Left forelimb (tissue), 1 donor: Measurements from ENCODE around the gene WDFY3.

Experiments used
- DNase-seq: peaks from one replicate; pipeline ENCODE4 v3.0.0-alpha.2; 2018; ENCODE audit warnings: low spot score

The WDFY3 gene

DNA sequence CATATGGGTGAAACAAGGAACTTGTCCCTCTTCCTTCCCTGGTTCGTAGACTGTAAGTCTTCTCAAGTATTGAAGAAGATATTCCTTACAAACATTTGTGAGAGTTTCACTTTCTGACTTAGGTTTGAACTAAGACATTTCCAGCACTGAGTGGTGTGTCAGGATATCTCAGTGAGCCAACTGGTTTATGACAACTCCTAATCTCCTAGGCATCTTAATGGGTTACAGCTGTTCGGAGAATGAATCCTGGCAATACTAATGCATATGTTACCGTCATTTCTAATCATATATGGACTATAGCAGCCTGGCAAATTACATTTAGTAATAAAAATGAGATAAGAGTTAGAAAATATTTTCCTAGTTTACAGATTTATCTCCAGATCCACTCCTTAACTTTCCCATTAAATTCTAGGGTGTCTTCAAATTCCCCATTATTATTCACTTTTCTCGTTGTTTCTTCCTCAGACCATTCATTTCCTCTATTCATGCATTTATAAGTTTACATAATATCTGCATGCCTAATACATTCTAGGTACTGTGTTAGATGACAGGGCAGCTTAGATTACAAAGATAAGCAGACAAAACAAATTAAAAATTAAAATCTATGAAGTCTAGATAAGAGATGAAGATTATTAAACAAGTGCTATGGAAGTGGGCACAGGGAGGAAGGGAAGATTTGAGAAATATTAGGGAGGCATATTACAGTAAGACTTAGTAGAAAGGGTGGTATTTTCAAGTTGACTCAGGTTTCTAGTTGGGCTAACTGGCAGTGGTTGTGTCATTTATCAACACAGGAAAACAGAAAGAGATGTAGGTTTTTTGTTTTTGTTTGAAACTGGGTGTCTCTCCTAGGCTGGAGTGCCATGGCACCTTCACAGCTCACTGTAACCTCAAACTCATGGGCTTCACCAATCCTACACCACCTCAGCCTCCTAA lies 173.9 kb downstream of the WDFY3 start:
- DNase-seq: no peak

DNA sequence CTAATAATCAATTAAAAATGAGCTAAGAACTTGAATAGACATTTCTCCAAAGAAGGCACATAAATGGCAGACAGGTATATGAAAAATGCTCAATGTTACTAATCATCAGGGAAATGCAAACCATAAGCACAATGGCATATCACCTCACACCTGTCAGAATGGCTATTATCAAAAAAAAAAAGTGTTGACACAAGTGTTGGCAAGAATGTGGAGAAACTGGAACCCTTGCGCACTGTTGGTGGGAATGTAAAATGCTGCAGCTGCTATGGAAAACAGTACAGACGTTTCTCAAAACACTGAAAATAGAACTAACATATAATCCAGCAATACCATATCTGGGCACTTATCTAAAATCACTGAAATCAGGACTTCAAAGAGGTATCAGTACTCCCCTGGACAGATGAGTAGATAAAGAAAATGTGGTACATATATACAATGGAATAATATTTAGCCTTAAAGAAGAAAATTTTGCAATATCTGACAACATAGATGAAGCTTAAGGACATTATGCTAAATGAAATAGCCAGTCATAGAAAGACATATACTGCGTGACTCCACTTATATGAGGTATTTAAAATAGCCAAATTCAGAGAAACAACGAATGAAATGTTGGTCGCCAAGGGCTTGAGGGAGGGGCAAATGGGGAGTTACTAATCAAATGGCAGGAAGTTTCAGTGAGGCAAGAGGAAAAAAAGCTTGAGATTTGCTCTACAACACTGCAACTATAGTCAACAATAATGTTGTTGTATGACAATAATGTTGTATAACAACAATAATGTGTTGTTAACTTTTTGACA lies 175.5 kb downstream of the WDFY3 start:
- no peak for DNase-seq

DNA sequence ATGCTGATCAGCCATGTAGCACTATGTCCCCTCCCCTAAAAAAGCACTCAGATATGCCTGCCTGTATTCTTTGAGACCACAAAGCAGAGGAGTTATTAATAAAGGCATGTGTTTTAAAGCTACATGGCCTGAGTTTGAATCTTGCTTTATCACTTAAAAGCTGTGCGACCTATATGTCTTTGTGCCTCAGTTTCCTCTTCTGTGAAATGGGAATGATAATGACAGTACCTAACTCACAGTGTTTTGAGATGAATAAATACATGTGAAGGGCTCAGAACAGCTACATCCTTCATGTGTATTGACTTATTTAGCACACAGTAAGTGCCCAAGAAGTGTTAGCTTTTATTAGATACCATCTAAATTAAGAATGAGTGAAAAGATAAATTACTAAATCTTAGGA lies 180.0 kb downstream of the WDFY3 start:
- no peak for DNase-seq

DNA sequence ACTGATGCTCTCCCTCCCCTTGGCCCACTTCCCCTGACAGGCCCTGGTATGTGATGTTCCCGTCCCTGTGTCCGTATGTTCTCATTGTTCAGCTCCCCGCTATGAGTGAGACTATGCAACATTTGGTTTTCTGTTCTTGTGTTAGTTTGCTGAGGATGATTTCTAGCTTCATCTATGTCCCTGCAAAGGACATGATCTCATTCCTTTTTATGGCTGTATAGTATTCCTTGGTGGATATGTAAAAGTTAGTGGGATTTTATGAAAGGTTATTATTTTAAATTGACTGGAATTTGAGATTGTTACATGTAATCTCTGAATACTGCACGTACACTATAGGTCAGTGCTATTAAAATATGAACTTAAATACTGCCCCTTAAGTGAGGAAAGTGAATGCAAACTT lies 184.0 kb downstream of the WDFY3 start:
- DNase-seq: no peak

DNA sequence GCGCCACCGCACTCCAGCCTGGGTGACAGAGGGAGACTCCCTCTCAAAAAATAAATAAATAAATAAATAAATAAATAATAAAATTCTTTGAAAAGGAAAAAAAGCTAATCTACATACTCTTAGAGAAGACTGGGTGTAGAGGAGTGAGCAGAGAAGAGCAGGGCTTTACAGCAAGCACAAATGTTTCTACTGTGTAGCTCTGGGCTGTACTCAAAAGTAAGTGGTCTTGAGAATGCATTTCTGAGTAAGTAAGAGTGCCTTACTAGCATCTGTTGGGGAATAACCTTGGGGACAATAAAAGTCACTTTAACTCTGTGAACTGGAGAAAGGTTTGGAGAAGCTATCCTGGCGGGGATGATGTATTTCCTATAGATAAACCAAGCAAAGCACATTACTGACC lies 185.8 kb downstream of the WDFY3 start:
- DNase-seq: no peak

DNA sequence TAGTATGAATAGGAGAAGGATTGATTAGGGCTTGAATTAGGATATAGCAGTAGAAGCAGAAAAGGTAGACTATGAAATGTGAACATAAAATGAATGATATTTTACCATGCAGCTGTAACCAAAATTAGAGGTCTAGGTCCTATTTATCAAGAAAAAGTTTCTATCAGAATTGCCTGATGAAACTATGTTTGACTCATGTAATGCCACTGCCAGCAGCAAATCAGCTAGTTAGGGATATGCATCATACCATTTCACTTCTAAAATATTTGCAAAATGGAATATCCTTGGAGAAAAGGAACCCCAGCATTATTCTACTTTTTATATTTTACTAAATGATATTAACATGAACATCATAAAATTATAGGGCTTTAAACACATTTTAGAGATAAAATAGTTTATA lies 188.4 kb downstream of the WDFY3 start:
- DNase-seq: no peak

DNA sequence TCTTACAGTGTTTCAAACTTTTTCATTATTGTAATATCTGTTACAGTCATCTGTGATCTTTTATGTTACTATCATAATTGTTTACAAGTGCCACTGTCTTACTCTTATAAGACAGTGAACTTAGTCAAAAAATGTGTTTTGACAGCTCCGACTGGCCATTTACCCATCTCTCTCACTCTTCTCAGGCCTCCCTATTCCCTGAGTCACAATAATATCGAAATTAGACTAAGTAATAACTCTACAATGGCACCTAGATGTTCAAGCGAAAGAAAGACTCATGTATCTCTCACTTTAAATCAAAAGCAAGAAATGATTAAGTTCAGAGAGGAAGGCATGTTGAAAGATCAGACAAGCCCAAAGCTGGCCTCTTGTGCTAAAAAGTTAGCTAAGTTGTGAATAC lies 199.3 kb downstream of the WDFY3 start:
- no peak for DNase-seq

DNA sequence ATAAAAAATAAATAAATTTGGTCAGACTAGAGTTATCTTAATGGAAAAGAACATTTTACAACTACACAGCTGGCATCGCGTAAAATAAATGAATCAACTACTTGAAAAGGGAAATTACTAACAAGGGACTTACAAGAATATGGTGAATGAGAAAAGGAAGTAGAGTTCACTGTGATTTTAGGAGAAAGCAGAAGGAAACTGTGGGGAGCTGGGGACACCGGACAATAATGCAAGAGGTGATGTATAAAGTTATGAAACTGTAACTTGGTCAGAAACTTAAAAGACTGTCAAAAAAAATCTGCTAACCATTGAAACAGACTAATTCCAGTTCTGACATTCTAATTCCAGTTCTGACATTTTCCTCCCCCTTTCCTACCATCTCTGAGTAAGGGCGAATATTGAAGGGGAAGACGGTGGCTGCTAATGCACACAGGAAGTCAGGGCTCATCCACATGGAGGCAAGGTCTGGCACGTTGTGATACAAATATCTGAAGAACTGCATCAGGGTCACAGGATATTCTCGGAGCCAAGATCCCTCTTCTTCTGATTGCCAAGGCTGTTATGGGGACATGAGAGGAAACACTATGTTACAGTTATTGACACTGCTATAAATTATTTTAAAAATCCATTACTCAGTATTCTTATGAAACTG lies 213.0 kb downstream of the WDFY3 start:
- no peak for DNase-seq

DNA sequence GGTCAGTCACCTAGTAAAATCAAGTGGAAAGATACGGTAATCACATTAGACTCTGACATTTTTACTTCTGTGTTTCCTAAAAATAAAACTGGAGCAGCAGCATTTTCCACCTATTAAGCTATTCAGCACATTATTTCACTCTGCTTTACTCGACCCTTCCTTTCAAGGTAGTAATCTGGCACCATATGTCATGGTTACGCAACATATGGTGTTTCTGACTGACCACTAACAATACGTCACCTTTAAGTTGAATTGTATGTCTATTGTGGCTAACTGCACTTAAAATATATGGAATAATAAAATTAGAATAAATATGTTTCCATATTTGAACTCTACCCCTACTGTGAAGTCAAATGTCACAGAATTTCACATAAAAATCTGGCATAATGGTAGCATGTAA lies 214.8 kb downstream of the WDFY3 start:
- DNase-seq: no peak

DNA sequence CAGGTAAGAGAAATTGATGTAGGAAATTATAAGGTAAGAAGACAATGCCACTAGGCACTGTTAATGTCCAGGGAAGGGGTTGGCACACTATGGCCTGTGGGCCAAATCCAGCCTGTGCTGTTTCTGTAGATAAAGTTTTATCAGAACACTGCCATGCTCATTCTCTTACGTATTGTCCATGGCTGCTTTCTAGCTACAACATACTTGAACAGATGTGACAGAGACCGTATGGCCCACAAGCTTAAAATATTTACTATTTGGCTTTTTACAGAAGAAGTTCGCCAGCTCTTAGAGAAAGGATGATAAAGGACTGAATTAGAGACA lies 215.6 kb downstream of the WDFY3 start:
- DNase-seq: no peak

DNA sequence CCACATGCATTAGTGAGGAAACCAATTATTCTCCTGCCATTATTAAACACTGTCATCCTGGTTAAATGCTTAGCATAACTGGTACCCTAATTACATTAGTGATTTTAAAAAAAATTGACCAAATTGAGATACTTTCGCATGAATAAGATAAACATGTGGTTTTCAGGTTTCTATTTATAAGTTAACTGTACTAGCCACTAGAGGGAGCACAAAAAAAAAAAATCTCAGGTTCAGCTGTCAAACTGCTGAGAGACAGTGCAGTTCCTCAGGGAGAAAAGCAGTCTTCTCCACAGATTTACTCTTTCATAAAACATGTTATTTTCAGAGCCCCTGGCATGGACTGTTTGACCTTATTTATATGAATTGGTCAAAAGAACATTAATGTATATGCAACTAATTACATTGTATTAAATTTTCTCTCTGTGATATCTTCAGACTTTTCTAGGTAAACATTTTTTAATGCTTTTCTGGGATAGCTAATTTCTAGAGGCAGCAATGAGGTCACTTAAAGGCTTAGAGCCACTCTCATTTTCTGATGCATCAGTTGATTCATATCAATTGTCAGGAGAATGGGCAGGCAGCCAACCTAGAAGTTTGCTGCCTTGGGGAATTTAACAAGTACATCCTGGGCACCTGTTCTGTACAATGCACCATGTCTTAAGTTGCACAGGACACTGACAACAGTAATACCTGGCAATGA lies 216.1 kb downstream of the WDFY3 start:
- DNase-seq: no peak

DNA sequence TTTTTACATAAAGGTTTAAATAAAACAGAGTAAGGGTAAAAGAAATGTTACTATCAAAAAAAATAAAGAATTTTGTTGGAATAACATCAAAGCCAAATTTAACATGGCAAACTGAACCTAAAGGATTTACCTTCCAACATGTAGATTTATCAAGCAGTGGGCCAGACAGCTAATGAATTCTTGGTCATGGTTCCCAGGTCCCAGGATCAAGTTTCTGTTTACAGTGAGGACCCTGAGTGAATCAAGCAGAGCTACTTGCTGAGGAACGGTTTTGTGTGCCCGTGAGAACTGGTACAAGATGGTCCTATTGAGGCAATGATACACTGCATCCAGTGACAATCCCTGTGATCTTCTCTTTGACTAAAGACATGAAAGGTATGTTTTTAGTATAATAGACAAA lies 226.4 kb downstream of the WDFY3 start:
- no peak for DNase-seq

DNA sequence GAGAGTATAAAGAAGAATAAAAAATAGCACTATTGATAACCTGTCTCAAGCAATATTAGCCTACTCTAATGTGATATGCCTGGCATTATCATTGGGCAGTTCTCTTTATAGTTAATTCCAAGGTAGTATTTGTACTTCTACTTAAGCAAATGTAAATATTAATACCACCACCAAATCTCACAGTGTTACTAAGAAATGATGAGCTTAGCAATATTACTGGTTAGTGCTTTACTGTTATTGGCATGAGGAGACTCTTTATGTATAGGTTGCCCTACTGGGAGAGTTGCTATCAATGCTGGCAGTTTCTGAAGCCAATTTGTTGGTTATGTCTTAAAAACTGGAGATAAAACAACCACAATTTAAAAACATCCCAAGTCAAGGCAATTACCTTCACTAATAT lies 227.9 kb downstream of the WDFY3 start:
- DNase-seq: no peak

DNA sequence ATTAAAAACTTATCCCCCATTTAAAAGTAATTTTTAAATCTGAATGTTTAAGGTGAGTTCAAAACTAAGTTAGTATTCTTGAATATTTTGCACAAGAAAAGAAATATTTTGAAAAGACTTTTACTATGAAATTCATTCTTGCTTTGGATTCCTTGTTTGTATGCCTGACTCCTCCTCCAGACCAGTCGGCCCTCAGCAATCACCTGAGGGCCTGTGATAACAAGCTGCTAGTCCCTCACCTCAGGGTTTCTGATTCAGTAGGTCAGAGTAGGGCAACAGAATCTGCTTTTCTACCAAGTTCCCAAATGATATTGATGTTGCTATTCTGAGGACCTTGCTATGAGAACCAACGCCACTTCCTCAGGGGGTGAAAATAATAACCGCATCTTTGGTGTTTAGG lies 228.8 kb downstream of the WDFY3 start:
- no peak for DNase-seq

DNA sequence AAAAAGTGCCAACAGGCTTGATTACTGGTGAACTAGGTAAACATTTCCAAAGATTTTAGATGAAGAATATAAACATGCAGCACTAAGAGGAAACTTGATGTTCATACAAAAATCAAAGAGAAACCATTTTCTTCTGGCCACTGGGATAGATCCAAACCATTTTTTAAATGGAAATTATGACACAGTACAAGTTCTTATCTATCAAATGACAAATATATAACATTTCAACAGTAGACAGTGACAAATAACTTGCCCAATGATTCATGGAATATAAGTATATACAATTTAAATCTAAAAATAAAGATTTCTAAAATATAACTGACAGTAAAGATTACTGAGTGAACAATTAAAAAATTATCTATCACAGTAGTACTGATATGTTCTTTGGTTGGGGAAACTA lies 232.5 kb downstream of the WDFY3 start:
- DNase-seq: no peak

DNA sequence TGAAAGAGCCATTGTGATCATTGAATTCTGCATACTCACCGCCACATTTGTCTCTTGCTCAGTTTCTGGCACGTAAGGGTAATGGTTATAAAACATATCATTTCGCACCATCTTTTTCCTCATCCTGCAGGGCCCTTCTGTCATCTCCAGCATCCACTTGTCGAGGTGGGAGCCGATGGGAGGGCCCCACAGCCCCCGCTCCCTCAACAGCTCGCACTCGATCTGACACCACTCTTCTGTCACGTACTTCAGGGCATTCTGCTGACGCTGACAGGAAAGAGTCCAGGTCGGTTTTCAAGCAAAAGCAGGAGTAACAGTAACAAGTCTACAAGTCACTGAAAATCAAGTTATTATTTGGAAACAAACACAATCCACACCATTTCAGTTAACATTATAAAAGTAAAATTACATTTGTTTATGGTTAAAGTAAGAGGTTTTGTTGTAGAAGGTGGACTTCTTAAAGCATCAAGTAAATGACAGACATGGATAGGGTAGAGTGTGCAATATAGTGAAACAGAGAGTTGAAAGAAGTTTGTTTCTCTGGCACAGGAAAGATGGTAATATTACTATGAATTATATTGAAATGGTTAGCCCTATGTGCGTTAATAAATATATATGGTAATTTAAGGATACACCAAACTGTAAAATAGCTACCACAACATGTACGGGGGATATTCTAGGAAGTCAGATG lies 233.0 kb downstream of the WDFY3 start:
- DNase-seq: no peak

DNA sequence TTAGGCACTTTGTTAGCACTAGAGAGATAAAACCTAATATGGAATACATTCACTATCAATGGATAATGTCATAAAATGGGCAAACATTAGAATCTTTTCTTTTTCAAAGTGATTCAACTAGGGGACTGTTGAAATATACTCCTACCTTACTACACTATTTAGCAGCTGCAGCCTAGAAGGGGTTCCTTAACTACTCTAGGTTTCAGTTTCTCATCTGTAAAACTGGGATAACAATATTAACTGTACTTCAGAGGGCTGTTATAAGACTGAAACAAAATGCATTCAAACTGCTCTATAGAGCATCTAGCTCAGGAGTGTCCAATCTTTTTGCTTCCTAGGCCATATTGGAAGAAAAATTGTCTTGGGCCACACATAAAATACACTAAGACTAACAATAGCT lies 236.1 kb downstream of the WDFY3 start:
- no peak for DNase-seq

DNA sequence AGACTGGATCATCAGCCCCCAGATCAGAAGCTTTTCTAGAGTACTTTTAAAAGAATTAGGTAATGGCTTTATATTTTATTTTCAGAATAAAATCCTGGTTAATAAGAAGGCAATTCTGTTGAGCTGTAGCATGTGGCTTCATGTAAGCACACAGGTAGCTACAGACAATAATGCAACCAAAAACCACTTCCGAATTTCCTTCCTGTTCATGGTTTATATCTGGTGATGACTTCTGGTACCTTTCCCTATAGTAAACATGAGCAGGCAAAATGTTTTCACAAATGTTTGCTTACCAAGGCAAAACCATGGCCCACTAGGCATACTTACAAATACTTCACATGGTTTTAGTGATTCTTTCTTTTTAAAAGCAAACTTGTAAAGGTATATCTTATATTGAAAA lies 239.0 kb downstream of the WDFY3 start:
- no peak for DNase-seq

DNA sequence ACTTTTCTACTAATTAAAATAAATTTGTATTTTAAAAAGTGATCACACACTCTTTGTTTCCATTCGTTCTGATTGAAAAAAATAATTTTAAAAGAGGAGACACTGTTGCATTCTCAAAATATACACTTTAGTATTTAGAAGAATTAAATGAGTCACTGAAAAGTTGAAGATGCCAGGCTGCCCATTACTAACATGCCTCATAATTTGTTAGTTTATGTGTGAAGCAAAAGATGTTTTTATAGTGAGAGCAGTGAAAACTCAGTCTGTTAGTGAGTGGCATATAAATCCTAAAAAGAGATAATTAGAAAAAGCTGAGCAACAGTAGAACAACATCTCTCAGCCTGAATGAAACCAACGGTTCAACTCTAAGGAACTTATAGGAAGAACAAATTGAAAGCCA lies 240.1 kb downstream of the WDFY3 start:
- no peak for DNase-seq

DNA sequence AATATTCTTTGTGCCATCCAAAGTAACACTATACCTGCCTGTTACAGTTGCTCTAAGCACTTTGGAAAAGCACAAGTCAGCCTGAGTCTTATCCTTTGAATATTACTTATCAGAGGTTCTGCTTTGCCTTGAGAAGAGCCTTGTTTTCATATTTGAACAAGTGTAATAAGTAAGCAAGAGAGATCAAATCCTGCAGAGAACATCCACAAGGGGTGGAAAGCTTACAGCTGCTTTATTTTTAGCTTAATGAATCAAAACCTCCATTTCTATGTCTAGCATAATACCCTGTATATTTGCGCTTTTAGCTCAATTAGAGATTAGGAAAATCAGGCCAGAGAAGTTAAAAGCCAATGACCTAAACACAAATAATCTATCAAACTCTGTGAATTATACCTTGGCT lies 243.8 kb downstream of the WDFY3 start:
- DNase-seq: no peak

DNA sequence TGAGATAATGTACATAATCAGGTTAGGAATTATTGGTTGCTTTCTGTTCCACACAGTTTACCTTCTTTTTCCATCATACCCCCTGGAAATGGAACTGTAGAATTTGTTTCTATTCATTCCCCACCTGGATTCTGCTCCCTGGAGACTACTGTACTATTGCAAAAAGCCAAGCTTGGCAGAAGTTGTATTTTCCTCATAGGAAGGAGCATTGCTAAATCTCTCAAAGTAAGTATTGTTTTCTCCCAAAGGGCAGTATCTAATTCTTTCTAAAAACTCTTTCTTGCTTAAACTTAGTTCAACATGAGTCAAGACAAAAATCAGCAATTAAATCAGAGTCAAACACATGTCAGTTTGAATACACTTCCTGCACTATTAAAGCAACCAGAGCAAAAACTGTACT lies 247.4 kb downstream of the WDFY3 start:
- DNase-seq: no peak

DNA sequence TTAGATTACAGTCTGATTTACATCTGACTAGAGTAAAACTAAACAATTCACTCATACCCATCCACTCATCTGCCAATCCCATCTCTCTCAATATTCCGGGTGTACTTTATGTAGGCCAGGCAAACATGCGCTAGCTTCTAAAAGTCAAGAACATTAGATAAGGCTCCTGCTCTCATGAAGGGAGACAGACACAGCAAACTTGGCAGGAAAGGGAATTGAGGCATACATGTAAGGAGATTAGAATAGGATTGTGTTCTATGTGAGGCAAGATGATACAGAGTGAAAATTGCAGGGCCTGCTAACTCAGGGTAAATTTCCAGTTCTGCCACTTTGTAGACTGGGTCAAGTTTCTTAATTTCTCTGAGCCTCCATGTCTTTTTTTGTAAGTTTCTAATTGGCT lies 247.8 kb downstream of the WDFY3 start:
- DNase-seq: no peak
